Prostate gland (tissue), 2 donors: Measurements from ENCODE around the gene TINAG. TPM values are rescaled to one million over a fixed set of nuclear protein-coding genes. Genes with fewer than 3 reads are reported as not detected.

Source experiments
- DNase-seq: peaks from one replicate; pipeline ENCODE4 v3.0.0-alpha.2; 2019; ENCODE audit warnings: low spot score
- H3K27ac ChIP-seq, 2 donors: fragments of 200-600 bp; sonication (generic); 2 replicates each; pipeline ENCODE4 v1.5.1; 2017 to 2019
- H3K27me3 ChIP-seq: fragments of 200-600 bp; sonication (generic); replicated peaks from 2 replicates; pipeline ENCODE4 v1.5.1; 2019; ENCODE audit not compliant: insufficient read depth
- H3K36me3 ChIP-seq, 2 donors: fragments of 200-600 bp; sonication (generic); 1 replicate in 1 of 2; 2 replicates in 1 of 2; pipeline versions ENCODE4 v1.5.1 to v1.8.1; 2017 to 2019
- H3K4me1 ChIP-seq: fragments of 200-600 bp; sonication (generic); replicated peaks from 2 replicates; pipeline ENCODE4 v1.5.1; 2019
- H3K4me3 ChIP-seq, 2 donors: fragments of 200-600 bp; sonication (generic); 2 replicates each; pipeline ENCODE4 v1.5.1; 2017 to 2019
- H3K9me3 ChIP-seq: fragments of 200-600 bp; sonication (generic); 2 replicates; pipeline ENCODE4 v1.5.1; 2017
- CTCF ChIP-seq, 4 experiments: fragments of 200-600 bp in 2 of 4; fragments of 450-650 bp in 2 of 4; sonication (generic) in 2 of 4; IDR thresholded peaks; 1 replicate in 3 of 4; 2 replicates in 1 of 4; pipeline ENCODE4 v1.5.1; 2016 to 2019; ENCODE audit warnings: antibody characterized with exemption in 4 of 4, mild to moderate bottlenecking in 2 of 4, moderate library complexity in 2 of 4
- POLR2A ChIP-seq: fragments of 450-650 bp; IDR thresholded peaks from one replicate; pipeline ENCODE4 v1.6.1; 2016; ENCODE audit warnings: antibody characterized with exemption, mild to moderate bottlenecking
- POLR2AphosphoS5 ChIP-seq: sonication (generic); formaldehyde crosslinking; IDR thresholded peaks from one replicate; pipeline ENCODE4 v1.6.1; 2017; ENCODE audit warnings: antibody characterized with exemption
- WGBS: methylation state at CpG from one replicate; pipeline ENCODE4 v1.1.5; 2018; 5-methylcytosine and 5-hydroxymethylcytosine counted together
- intact Hi-C: fragments of 100-400 bp; cut with DNase I; formaldehyde crosslinking; loops from one replicate; pipeline ENCODE4 v1.14.2; 2022
- total RNA-seq, 2 donors: library from RNA; depleted of rRNA; stranded (reverse); fragments of >200 nt; gene quantifications; one replicate each; pipeline ENCODE4 v1.1.0, GENCODE V29; 2016

The TINAG gene
- total RNA-seq: not detected

- intact Hi-C loops: no loop called here
- TF ChIP-seq CTCF (IDR thresholded peaks at IDR 0.05) (no peak), POLR2AphosphoS5 (no peak), POLR2A (no peak)
Measured at GRCh38 chr6:54308289-54308985, at the start of gene TINAG. TSS of gene TINAG (plus strand) at chr6:54308441. CDS start at chr6:54308551, 110 bp downstream.

GRCh38 chr6:54260025-54260424 is 48.2 kb upstream of the TINAG start:
- Histone ChIP-seq H3K27ac (no peak overlapping the region), H3K27me3 (no peaks in the 10 kb centered on the region), H3K9me3 (no peaks in the 10 kb centered on the region), H3K4me3 (no peak overlapping the region), H3K4me1 (no peaks in the 10 kb centered on the region), H3K36me3 (no peaks in the 10 kb centered on the region)
- intact Hi-C loops: no loop called here
- no peak for DNase-seq
- no peak for TF ChIP-seq POLR2AphosphoS5
- TF ChIP-seq POLR2A: no peak
- TF ChIP-seq CTCF (IDR thresholded peaks at IDR 0.05): no peak

More at GRCh38 chr6:54308289-54308985, at the start of gene TINAG:
- Histone ChIP-seq H3K4me1 (no peaks in the 10 kb centered on the region), H3K27ac (no peak within 1 kb of the TSS), H3K27me3 (no peaks in the 10 kb centered on the region), H3K36me3 (no peaks in the 10 kb centered on the region), H3K4me3 (no peak within 1 kb of the TSS), H3K9me3 (no peaks in the 10 kb centered on the region)
- DNase-seq: no peak
- 84% methylated on average over 10 of the region's 10 CpGs for WGBS

GRCh38 chr6:54262499-54262898 is 45.7 kb upstream of the TINAG start:
- no peak overlapping the region for H3K27ac ChIP-seq
- no peak for TF ChIP-seq POLR2A
- no peak for TF ChIP-seq POLR2AphosphoS5
- TF ChIP-seq CTCF (IDR thresholded peaks at IDR 0.05): no peak
- WGBS: 30% methylated on average over 1 of the region's 1 CpG

GRCh38 chr6:54262971-54263370 is 45.3 kb upstream of the TINAG start:
- Histone ChIP-seq H3K27ac (no peak overlapping the region), H3K27me3 (no peaks in the 10 kb centered on the region), H3K4me1 (no peaks in the 10 kb centered on the region), H3K4me3 (no peak overlapping the region), H3K36me3 (no peaks in the 10 kb centered on the region), H3K9me3 (no peaks in the 10 kb centered on the region)
- intact Hi-C loops: no loop called here
- TF ChIP-seq CTCF (IDR thresholded peaks at IDR 0.05) (no peak), POLR2A (no peak), POLR2AphosphoS5 (no peak)
- 40% methylated on average over 2 of the region's 2 CpGs for WGBS
- no peak for DNase-seq

More at GRCh38 chr6:54262499-54262898, 45.7 kb upstream of the TINAG start:
- Histone ChIP-seq H3K36me3 (no peaks in the 10 kb centered on the region), H3K27me3 (no peaks in the 10 kb centered on the region), H3K4me1 (no peaks in the 10 kb centered on the region), H3K9me3 (no peaks in the 10 kb centered on the region), H3K4me3 (no peak overlapping the region)
- intact Hi-C loops: no loop called here
- DNase-seq: no peak
